ENCODE results near the gene SLC7A1.

The SLC7A1 gene

GRCh38 chr13:29483623-29484022 lies 111.9 kb downstream of the SLC7A1 start:
- DNase-seq = no peak

- DNase-seq = no peak
Observed at GRCh38 chr13:29483211-29483610, 112.3 kb downstream of the SLC7A1 start.

- no peak for DNase-seq
Observed at GRCh38 chr13:29482504-29482903, 113.0 kb downstream of the SLC7A1 start.

- no peak for DNase-seq
Observed at GRCh38 chr13:29481603-29482002, 113.9 kb downstream of the SLC7A1 start.

- DNase-seq = no peak
Observed at GRCh38 chr13:29480893-29481525, 114.5 kb downstream of the SLC7A1 start.

DNA sequence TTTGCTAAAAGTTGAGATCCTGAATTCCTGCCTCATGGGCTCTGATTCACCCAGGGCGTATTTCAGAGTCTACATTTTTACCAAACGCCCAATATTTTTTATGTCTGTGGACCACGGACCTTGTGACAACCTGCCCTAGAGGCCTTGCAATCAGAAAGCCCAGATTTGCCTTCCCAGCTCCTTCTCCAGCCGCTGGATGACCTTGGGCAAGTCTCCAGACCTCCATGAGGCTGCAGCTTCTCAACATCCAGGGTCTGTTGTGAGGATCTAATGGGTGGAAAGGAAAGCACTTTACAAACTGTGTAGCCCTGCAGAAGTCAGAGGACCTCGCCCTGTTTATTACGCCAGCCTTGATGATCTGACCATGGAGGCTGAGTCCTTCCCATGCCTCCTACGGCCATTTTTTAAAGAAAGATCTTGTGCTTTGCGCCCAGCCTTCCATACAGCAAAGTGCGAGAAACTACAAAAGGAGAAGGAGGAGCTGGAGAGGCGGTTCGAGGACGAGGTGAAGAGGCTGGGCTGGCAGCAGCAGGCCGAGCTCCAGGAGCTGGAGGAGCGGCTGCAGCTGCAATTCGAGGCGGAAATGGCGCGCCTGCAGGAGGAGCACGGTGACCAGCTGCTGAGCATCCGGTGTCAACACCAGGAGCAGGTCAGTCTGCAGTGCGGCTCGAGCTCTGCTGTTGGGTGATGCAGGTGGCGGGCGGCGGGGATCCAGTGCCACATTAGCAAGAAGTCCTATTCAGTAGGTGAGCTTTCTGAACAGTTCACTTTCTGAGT lies 115.6 kb downstream of the SLC7A1 start:
- DNase-seq = no peak

GRCh38 chr13:29476046-29476445 lies 119.4 kb downstream of the SLC7A1 start:
- DNase-seq = no peak

GRCh38 chr13:29474991-29475390 lies 120.5 kb downstream of the SLC7A1 start:
- no peak for DNase-seq

GRCh38 chr13:29473166-29473565 lies 122.3 kb downstream of the SLC7A1 start:
- DNase-seq = no peak

GRCh38 chr13:29472332-29472961 lies 123.0 kb downstream of the SLC7A1 start:
- peak; percentile 53 to 68 for DNase-seq

DNA sequence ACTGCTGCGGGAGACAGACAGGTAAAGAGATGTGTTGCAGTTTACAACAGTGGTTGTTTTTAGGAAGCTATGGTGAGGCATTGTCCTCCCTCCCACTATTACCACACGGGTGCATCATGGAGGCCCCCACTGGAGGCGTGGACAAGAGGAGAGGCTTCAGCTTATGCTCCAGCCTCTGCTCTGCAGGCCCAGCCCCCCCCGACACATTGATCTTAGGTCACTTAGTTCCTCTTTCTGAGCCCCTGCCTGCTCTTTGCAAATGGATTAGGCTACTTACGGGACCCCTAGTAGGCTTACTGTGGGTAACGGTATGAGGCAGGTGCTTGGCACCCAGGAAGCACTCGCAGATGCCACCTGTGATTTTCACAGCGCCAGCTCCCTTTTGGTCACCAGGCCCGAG lies 123.9 kb downstream of the SLC7A1 start:
- DNase-seq = no peak

- no peak for DNase-seq
Observed at GRCh38 chr13:29465741-29466293, 129.7 kb downstream of the SLC7A1 start.

GRCh38 chr13:29464105-29464679 lies 131.3 kb downstream of the SLC7A1 start:
- DNase-seq = no peak

DNA sequence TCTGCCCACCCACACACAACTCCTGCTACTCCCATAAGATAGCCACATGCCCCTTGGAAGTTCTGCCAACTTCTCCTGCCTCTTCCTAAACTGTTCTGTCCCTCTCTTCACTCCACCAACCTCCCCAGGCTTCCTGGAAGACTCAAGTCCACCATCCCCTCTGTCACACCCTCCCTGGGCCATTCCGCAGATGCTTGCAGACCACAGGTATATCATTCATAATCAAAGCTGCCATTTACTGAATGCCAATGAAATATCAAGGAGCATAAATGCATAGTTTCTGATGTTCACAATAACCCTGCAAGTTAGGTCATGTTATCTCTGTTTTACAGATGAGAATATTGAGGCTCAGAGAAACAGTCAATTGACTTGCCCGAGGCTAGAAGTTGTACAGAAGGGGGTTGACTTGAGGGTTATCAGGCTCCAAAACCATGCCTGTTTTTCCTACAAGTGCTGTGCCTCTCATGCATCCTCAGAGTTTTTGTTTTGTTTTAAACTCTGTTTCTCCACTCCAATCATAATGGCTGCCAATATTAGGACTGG lies 135.6 kb downstream of the SLC7A1 start:
- DNase-seq = no peak
